HepG2 (cell line): ENCODE data around the gene TMEM134. TPM values are rescaled to one million over a fixed set of nuclear protein-coding genes. Genes with fewer than 3 reads are reported as not detected.
A peak's percentile ranks its signal among the peaks of the same experiment; 100 is the strongest.

Experiments used
- CCDC6 ChIP-seq: sonication (generic); formaldehyde crosslinking; IDR thresholded peaks from 2 replicates; pipeline ENCODE4 v1.8.1; 2022; ENCODE audit warnings: mild to moderate bottlenecking, missing genetic modification reagents, moderate library complexity
- CSRNP1 ChIP-seq: sonication (generic); formaldehyde crosslinking; IDR thresholded peaks from 2 replicates; pipeline ENCODE4 v1.8.1; 2023; ENCODE audit warnings: mild to moderate bottlenecking, missing genetic modification reagents
- DZIP1 ChIP-seq: sonication (generic); formaldehyde crosslinking; IDR thresholded peaks from 2 replicates; pipeline ENCODE4 v1.5.0; 2020; ENCODE audit warnings: mild to moderate bottlenecking, missing genetic modification reagents
- KLF13 ChIP-seq: sonication (generic); formaldehyde crosslinking; IDR thresholded peaks from 2 replicates; pipeline ENCODE4 v1.4.0; 2020; ENCODE audit warnings: mild to moderate bottlenecking, missing genetic modification reagents
- PPARG ChIP-seq: conservative IDR thresholded peaks from 2 replicates; pipeline ENCODE4 v1.6.1; 2016; ENCODE audit warnings: missing biosample characterization, missing genetic modification reagents
- TBX2 ChIP-seq: sonication (generic); formaldehyde crosslinking; IDR thresholded peaks from 2 replicates; pipeline ENCODE4 v1.5.0; 2020; ENCODE audit warnings: missing genetic modification reagents, mild to moderate bottlenecking, borderline replicate concordance
- TCF7L2 ChIP-seq: IDR thresholded peaks from 2 replicates; pipeline ENCODE4 v1.6.1; 2011; ENCODE audit warnings: mild to moderate bottlenecking, low read depth, low read length, moderate library complexity
- ZBTB38 ChIP-seq: sonication (generic); formaldehyde crosslinking; IDR thresholded peaks from 2 replicates; pipeline ENCODE4 v1.5.1; 2020; ENCODE audit warnings: mild to moderate bottlenecking, missing genetic modification reagents
- ZNF407 ChIP-seq: sonication (generic); formaldehyde crosslinking; IDR thresholded peaks from one replicate; pipeline ENCODE4 v1.5.1; 2020; ENCODE audit warnings: mild to moderate bottlenecking, missing genetic modification reagents; ENCODE audit errors: not compliant biosample characterization
- ZNF501 ChIP-seq: sonication (generic); formaldehyde crosslinking; IDR thresholded peaks from 2 replicates; pipeline ENCODE4 v1.5.1; 2020; ENCODE audit warnings: mild to moderate bottlenecking, moderate library complexity, missing genetic modification reagents
- ZNF503 ChIP-seq: sonication (generic); formaldehyde crosslinking; IDR thresholded peaks from 2 replicates; pipeline ENCODE4 v1.4.0; 2020; ENCODE audit warnings: missing genetic modification reagents
- ZNF607 ChIP-seq: sonication (generic); formaldehyde crosslinking; IDR thresholded peaks from 2 replicates; pipeline ENCODE4 v1.5.1; 2020; ENCODE audit warnings: missing genetic modification reagents, mild to moderate bottlenecking, borderline replicate concordance
- ZNF672 ChIP-seq: sonication (generic); formaldehyde crosslinking; IDR thresholded peaks from 2 replicates; pipeline ENCODE4 v1.8.1; 2022; ENCODE audit warnings: missing genetic modification reagents
- polyA plus RNA-seq, 8 experiments: library from polyadenylated mRNA; depleted of rRNA in 3 of 8; stranded (reverse) in 7 of 8; unstranded in 1 of 8; fragments of >200 nt; fragmentation: Illumina TruSeq in 4 of 8; extraction: Trizol in 4 of 8; gene quantifications; 2 replicates each; pipeline versions ENCODE4 v1.2.1 to v1.2.3, GENCODE V29; 2011 to 2016; ENCODE audit warnings: low read depth in 4 of 8, missing spikeins in 1 of 8, mixed read lengths in 1 of 8; ENCODE audit not compliant: insufficient read depth in 1 of 8
- total RNA-seq, 5 experiments: library from RNA; depleted of rRNA; stranded (reverse); fragments of >200 nt; fragmentation: Illumina TruSeq; extraction: Trizol; gene quantifications; 2 replicates each; pipeline ENCODE4 v1.2.3, GENCODE V29; 2016; ENCODE audit warnings: low read depth in 1 of 5

TMEM134 gene
- total and polyA plus RNA-seq, 2 of the 13 experiments (the other 11 are each of a cell fraction or from before 2014, with no cell fraction given) = 6.9 to 26.9 TPM

GRCh38 chr11:67505605-67506396 lies 36.8 kb upstream of the TMEM134 start (continued):
- TF ChIP-seq CSRNP1 (CRISPR knock-in tag) = no peak
- TF ChIP-seq TBX2 (CRISPR knock-in tag) = peak; percentile 46; the same call in 1 of the 2 replicates
- TF ChIP-seq ZNF407 (CRISPR knock-in tag) = peak; percentile 59
- TF ChIP-seq TCF7L2 = no peak
- 0 out of 2 replicates have a peak, but pooled peaks have one; percentile 12 for TF ChIP-seq PPARG (CRISPR knock-in tag)
- no peak for TF ChIP-seq ZNF503 (CRISPR knock-in tag)
- peak; percentile 62 for TF ChIP-seq ZNF501
- 0 out of 2 replicates have a peak, but pooled peaks have one; percentile 51 for TF ChIP-seq ZNF672 (CRISPR knock-in tag)
- TF ChIP-seq KLF13 (CRISPR knock-in tag) = no peak; the same call in 1 of the 2 replicates
- TF ChIP-seq ZBTB38 (CRISPR knock-in tag) = peak; percentile 56; the same call in 1 of the 2 replicates
- TF ChIP-seq CCDC6 = no peak
- 0 out of 2 replicates have a peak, but pooled peaks have one; percentile 60 for TF ChIP-seq ZNF607 (CRISPR knock-in tag)
- no peak for TF ChIP-seq DZIP1
